ENCODE results near the gene L1TD1. TPM values are rescaled to one million over a fixed set of nuclear protein-coding genes. Genes with fewer than 3 reads are reported as not detected.

L1TD1 gene
- total and polyA plus RNA-seq, 2 donors (not counting 1 experiment from before 2014, with no cell fraction given) = 0.17 TPM; not detected in 1

- H3K27me3 ChIP-seq (ENCODE audit: control insufficient read depth, insufficient read depth, low read length) = no peaks in the 10 kb centered on the region
- no peak overlapping the region for H2AFZ ChIP-seq (ENCODE audit: low read length)
- H3K4me2 ChIP-seq (ENCODE audit: extremely low read depth, insufficient read depth, low read length) = no peak overlapping the region
- no peaks in the 10 kb centered on the region for H3K79me2 ChIP-seq (ENCODE audit: control insufficient read depth, insufficient read depth, low read length)
- H3K27ac ChIP-seq (ENCODE audit: insufficient read depth, low read length) = no peak overlapping the region
- no peaks in the 10 kb centered on the region for H4K20me1 ChIP-seq (ENCODE audit: control insufficient read depth, extremely low read depth, insufficient read depth, low read length)
- H3K9me3 ChIP-seq (ENCODE audit: control insufficient read depth, insufficient read depth, low read depth, low read length) = no peaks in the 10 kb centered on the region
- no peaks in the 10 kb centered on the region for H3K36me3 ChIP-seq (ENCODE audit: control insufficient read depth, insufficient read depth, low read length)
- no peak overlapping the region for H3K9ac ChIP-seq (ENCODE audit: insufficient read depth, low read length)
- H3K4me1 ChIP-seq (ENCODE audit: control insufficient read depth, extremely low read depth, insufficient read depth, low read length) = no peaks in the 10 kb centered on the region
- DNase-seq (ENCODE audit: low read depth in 2 of 2) = no peak
- H3K4me3 ChIP-seq (replicated peaks in 1 of 4; ENCODE audit: control extremely low read depth in 1 of 4, insufficient read depth in 1 of 4, low read depth in 3 of 4, low read length in 4 of 4) = no peak overlapping the region
- no peak for TF ChIP-seq CTCF (conservative IDR thresholded peaks at IDR 0.05 in 1 of 2, IDR thresholded peaks at IDR 0.05 in 1 of 2; ENCODE audit: low read depth in 1 of 2, low read length in 2 of 2)
- no peak for TF ChIP-seq EZH2 (IDR thresholded peaks at IDR 0.05; ENCODE audit: low read length, missing control alignments)
Measured at GRCh38 chr1:62221171-62221570, 26.5 kb downstream of the L1TD1 start.

GRCh38 chr1:62222321-62222720 is 27.7 kb downstream of the L1TD1 start:
- H2AFZ ChIP-seq (ENCODE audit: low read length) = no peak overlapping the region
- no peaks in the 10 kb centered on the region for H3K4me1 ChIP-seq (ENCODE audit: control insufficient read depth, extremely low read depth, insufficient read depth, low read length)
- H3K4me3 ChIP-seq (replicated peaks in 1 of 4; ENCODE audit: control extremely low read depth in 1 of 4, insufficient read depth in 1 of 4, low read depth in 3 of 4, low read length in 4 of 4) = no peak overlapping the region
- no peaks in the 10 kb centered on the region for H3K36me3 ChIP-seq (ENCODE audit: control insufficient read depth, insufficient read depth, low read length)
- H3K9me3 ChIP-seq (ENCODE audit: control insufficient read depth, insufficient read depth, low read depth, low read length) = no peaks in the 10 kb centered on the region
- no peak overlapping the region for H3K9ac ChIP-seq (ENCODE audit: insufficient read depth, low read length)
- H4K20me1 ChIP-seq (ENCODE audit: control insufficient read depth, extremely low read depth, insufficient read depth, low read length) = no peaks in the 10 kb centered on the region
- no peaks in the 10 kb centered on the region for H3K79me2 ChIP-seq (ENCODE audit: control insufficient read depth, insufficient read depth, low read length)
- no peak overlapping the region for H3K27ac ChIP-seq (ENCODE audit: insufficient read depth, low read length)
- no peak for DNase-seq (ENCODE audit: low read depth in 2 of 2)
- no peak for TF ChIP-seq EZH2 (IDR thresholded peaks at IDR 0.05; ENCODE audit: low read length, missing control alignments)
- no peak for TF ChIP-seq CTCF (conservative IDR thresholded peaks at IDR 0.05 in 1 of 2, IDR thresholded peaks at IDR 0.05 in 1 of 2; ENCODE audit: low read depth in 1 of 2, low read length in 2 of 2)
- H3K27me3 ChIP-seq (ENCODE audit: control insufficient read depth, insufficient read depth, low read length) = no peaks in the 10 kb centered on the region
- H3K4me2 ChIP-seq (ENCODE audit: extremely low read depth, insufficient read depth, low read length) = no peak overlapping the region

GRCh38 chr1:62224182-62224581 is 29.5 kb downstream of the L1TD1 start:
- no peaks in the 10 kb centered on the region for H3K27me3 ChIP-seq (ENCODE audit: control insufficient read depth, insufficient read depth, low read length)
- no peaks in the 10 kb centered on the region for H3K79me2 ChIP-seq (ENCODE audit: control insufficient read depth, insufficient read depth, low read length)
- H3K27ac ChIP-seq (ENCODE audit: insufficient read depth, low read length) = no peak overlapping the region
- H3K36me3 ChIP-seq (ENCODE audit: control insufficient read depth, insufficient read depth, low read length) = no peaks in the 10 kb centered on the region
- H3K4me3 ChIP-seq (replicated peaks in 1 of 4; ENCODE audit: control extremely low read depth in 1 of 4, insufficient read depth in 1 of 4, low read depth in 3 of 4, low read length in 4 of 4) = no peak overlapping the region
- no peaks in the 10 kb centered on the region for H3K9me3 ChIP-seq (ENCODE audit: control insufficient read depth, insufficient read depth, low read depth, low read length)
- no peak for DNase-seq (ENCODE audit: low read depth in 2 of 2)
- no peaks in the 10 kb centered on the region for H3K4me1 ChIP-seq (ENCODE audit: control insufficient read depth, extremely low read depth, insufficient read depth, low read length)
- H4K20me1 ChIP-seq (ENCODE audit: control insufficient read depth, extremely low read depth, insufficient read depth, low read length) = no peaks in the 10 kb centered on the region
- H2AFZ ChIP-seq (ENCODE audit: low read length) = no peak overlapping the region
- no peak overlapping the region for H3K9ac ChIP-seq (ENCODE audit: insufficient read depth, low read length)
- H3K4me2 ChIP-seq (ENCODE audit: extremely low read depth, insufficient read depth, low read length) = no peak overlapping the region
- TF ChIP-seq CTCF (conservative IDR thresholded peaks at IDR 0.05 in 1 of 2, IDR thresholded peaks at IDR 0.05 in 1 of 2; ENCODE audit: low read depth in 1 of 2, low read length in 2 of 2) = no peak
- no peak for TF ChIP-seq EZH2 (IDR thresholded peaks at IDR 0.05; ENCODE audit: low read length, missing control alignments)

Measured in fibroblast of lung (primary cell).